ENCODE measurements around the gene VTI1A. TPM values are rescaled to one million over a fixed set of nuclear protein-coding genes. Genes with fewer than 3 reads are reported as not detected.
"Not testable (repeated sequence)": the region's sequence is repeated elsewhere in the genome, so short reads cannot be mapped to it uniquely, and the experiment has no call there.

Gene VTI1A
- total RNA-seq, 1 donor from 2014 or later: 21.1 TPM

GRCh38 chr10:112454910-112455779 lies 8.1 kb downstream of the VTI1A start:
- DNase-seq (ENCODE audit: low read depth, low spot score): no peak

GRCh38 chr10:112456533-112456932 lies 9.5 kb downstream of the VTI1A start:
- DNase-seq (ENCODE audit: low read depth, low spot score): no peak

- DNase-seq (ENCODE audit: low read depth, low spot score): no peak
Observed at GRCh38 chr10:112460366-112460765, 13.4 kb downstream of the VTI1A start.

- no peak for DNase-seq (ENCODE audit: low read depth, low spot score)
Observed at GRCh38 chr10:112461029-112461887, 14.2 kb downstream of the VTI1A start.

- DNase-seq (ENCODE audit: low read depth, low spot score): not testable (repeated sequence)
Observed at GRCh38 chr10:112464074-112464473, 17.1 kb downstream of the VTI1A start.

- no peak for DNase-seq (ENCODE audit: low read depth, low spot score)
Observed at GRCh38 chr10:112465299-112465883, 18.4 kb downstream of the VTI1A start.

- DNase-seq (ENCODE audit: low read depth, low spot score): no peak
Observed at GRCh38 chr10:112466802-112467201, 19.8 kb downstream of the VTI1A start.

- DNase-seq (ENCODE audit: low read depth, low spot score): no peak
Observed at GRCh38 chr10:112467541-112468075, 20.6 kb downstream of the VTI1A start.

GRCh38 chr10:112471878-112472487 lies 25.0 kb downstream of the VTI1A start:
- DNase-seq (ENCODE audit: low read depth, low spot score): no peak

GRCh38 chr10:112475575-112476218 lies 28.7 kb downstream of the VTI1A start:
- no peak for DNase-seq (ENCODE audit: low read depth, low spot score)

- no peak for DNase-seq (ENCODE audit: low read depth, low spot score)
Observed at GRCh38 chr10:112481602-112482001, 34.6 kb downstream of the VTI1A start.

- DNase-seq (ENCODE audit: low read depth, low spot score): no peak
Observed at GRCh38 chr10:112484399-112484798, 37.4 kb downstream of the VTI1A start.

- no peak for DNase-seq (ENCODE audit: low read depth, low spot score)
Observed at GRCh38 chr10:112487964-112488363, 40.9 kb downstream of the VTI1A start.

GRCh38 chr10:112490545-112490944 lies 43.5 kb downstream of the VTI1A start:
- DNase-seq (ENCODE audit: low read depth, low spot score): no peak

GRCh38 chr10:112491144-112491543 lies 44.1 kb downstream of the VTI1A start:
- DNase-seq (ENCODE audit: low read depth, low spot score): no peak

GRCh38 chr10:112492736-112493135 lies 45.7 kb downstream of the VTI1A start:
- DNase-seq (ENCODE audit: low read depth, low spot score): no peak

GRCh38 chr10:112497347-112497950 lies 50.4 kb downstream of the VTI1A start:
- DNase-seq (ENCODE audit: low read depth, low spot score): no peak

GRCh38 chr10:112498806-112499205 lies 51.8 kb downstream of the VTI1A start:
- no peak for DNase-seq (ENCODE audit: low read depth, low spot score)

GRCh38 chr10:112499985-112500384 lies 53.0 kb downstream of the VTI1A start:
- not testable (repeated sequence) for DNase-seq (ENCODE audit: low read depth, low spot score)

GRCh38 chr10:112502536-112502935 lies 55.5 kb downstream of the VTI1A start:
- no peak for DNase-seq (ENCODE audit: low read depth, low spot score)

Measured in pulmonary artery endothelial cell (primary cell).